Suprapubic skin (tissue), 4 donors: ENCODE results near the gene PACS2. TPM values are rescaled to one million over a fixed set of nuclear protein-coding genes. Genes with fewer than 3 reads are reported as not detected.

Source experiments
- DNase-seq, 2 donors: peaks; one replicate each; pipeline ENCODE4 v3.0.0-alpha.2; 2019; ENCODE audit warnings: low spot score in 2 of 2
- H3K27ac ChIP-seq: fragments of 200-600 bp; sonication (generic); one replicate; pipeline ENCODE4 v1.5.1; 2019
- H3K27me3 ChIP-seq: fragments of 200-600 bp; sonication (generic); one replicate; pipeline ENCODE4 v1.5.1; 2019
- H3K36me3 ChIP-seq: fragments of 200-600 bp; sonication (generic); one replicate; pipeline ENCODE4 v1.5.1; 2019
- H3K4me1 ChIP-seq: fragments of 200-600 bp; sonication (generic); one replicate; pipeline ENCODE4 v1.5.1; 2019
- H3K4me3 ChIP-seq: fragments of 200-600 bp; sonication (generic); one replicate; pipeline ENCODE4 v1.5.1; 2019; ENCODE audit warnings: mild to moderate bottlenecking
- H3K9me3 ChIP-seq: fragments of 200-600 bp; sonication (generic); one replicate; pipeline ENCODE4 v1.5.1; 2019
- EP300 ChIP-seq: sonication (generic); formaldehyde crosslinking; IDR thresholded peaks from one replicate; pipeline ENCODE4 v1.6.1; 2017; ENCODE audit warnings: antibody characterized with exemption
- POLR2A ChIP-seq, 2 donors: fragments of 450-650 bp; IDR thresholded peaks; one replicate each; pipeline ENCODE4 v1.6.1; 2017; ENCODE audit warnings: antibody characterized with exemption in 2 of 2, mild to moderate bottlenecking in 2 of 2, moderate library complexity in 2 of 2
- POLR2AphosphoS5 ChIP-seq, 3 donors: sonication (generic); formaldehyde crosslinking; IDR thresholded peaks; one replicate each; pipeline ENCODE4 v1.6.1; 2017; ENCODE audit warnings: antibody characterized with exemption in 3 of 3
- WGBS: methylation state at CpG from one replicate; pipeline ENCODE4 v1.1.5; 2018; 5-methylcytosine and 5-hydroxymethylcytosine counted together
- total RNA-seq, 4 donors: library from RNA; depleted of rRNA; stranded (reverse); fragments of >200 nt; gene quantifications; one replicate each; pipeline ENCODE4 v1.1.0, GENCODE V29; 2016
- TF ChIP-seq, protein P1 (sequence below), 2 donors: fragments of 200-600 bp in 1 of 2; fragments of 450-650 bp in 1 of 2; sonication (generic) in 1 of 2; IDR thresholded peaks; one replicate each; pipeline ENCODE4 v1.5.1; 2016 to 2019; ENCODE audit warnings: antibody characterized with exemption in 2 of 2, mild to moderate bottlenecking in 1 of 2, moderate library complexity in 1 of 2

The PACS2 gene
- total RNA-seq, 4 donors from 2014 or later = 41.9 to 100 (median 66.6) TPM

DNA sequence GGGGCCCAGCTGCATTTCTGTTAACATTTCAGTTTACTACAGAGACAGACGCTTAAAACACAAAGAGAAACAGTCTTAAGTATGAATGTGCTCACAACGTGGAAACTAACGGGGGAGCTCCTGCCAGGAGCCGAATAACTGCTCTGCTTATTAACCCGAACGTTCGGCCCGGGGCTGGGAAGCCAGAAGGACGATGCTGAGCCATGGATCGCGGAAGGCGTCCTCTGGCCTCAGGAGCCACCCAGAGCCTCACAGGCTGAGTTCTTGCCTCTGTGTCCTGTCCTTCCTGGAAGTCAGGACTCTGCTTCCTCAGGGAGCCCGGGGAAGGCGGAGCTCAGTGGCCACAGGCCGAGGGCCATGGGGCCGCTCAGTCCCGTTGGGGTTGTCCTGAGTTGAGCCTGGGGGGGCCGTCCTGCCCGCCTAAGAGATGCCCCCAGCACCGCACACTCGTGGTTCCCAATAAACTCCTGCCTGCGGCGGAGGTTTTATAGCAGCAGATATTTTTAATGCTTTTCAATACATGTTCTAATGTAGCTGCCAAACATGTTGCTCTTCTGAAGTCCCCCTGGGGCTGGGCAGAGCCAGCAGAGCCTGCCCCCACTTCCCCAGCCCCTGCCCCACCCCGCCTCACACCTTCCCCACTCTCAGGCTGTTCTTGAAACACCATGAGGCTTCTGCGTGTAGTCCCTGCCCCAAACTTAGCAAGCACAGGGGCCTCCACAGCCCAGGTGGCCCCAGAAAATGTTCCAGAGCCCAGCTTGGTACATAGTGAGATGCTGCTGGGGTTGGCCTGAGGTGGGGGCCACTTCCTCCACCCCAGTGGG, 80.4 kb downstream of the PACS2 start:
- Histone ChIP-seq H3K27me3 (no peaks in the 10 kb centered on the region), H3K4me3 (no peak overlapping the region), H3K4me1 (peaks cover 27% of the 10 kb centered on the region), H3K36me3 (peaks cover 28% of the 10 kb centered on the region), H3K9me3 (no peaks in the 10 kb centered on the region), H3K27ac (no peak overlapping the region)
- DNase-seq = no peak
- TF ChIP-seq, protein P1, sequence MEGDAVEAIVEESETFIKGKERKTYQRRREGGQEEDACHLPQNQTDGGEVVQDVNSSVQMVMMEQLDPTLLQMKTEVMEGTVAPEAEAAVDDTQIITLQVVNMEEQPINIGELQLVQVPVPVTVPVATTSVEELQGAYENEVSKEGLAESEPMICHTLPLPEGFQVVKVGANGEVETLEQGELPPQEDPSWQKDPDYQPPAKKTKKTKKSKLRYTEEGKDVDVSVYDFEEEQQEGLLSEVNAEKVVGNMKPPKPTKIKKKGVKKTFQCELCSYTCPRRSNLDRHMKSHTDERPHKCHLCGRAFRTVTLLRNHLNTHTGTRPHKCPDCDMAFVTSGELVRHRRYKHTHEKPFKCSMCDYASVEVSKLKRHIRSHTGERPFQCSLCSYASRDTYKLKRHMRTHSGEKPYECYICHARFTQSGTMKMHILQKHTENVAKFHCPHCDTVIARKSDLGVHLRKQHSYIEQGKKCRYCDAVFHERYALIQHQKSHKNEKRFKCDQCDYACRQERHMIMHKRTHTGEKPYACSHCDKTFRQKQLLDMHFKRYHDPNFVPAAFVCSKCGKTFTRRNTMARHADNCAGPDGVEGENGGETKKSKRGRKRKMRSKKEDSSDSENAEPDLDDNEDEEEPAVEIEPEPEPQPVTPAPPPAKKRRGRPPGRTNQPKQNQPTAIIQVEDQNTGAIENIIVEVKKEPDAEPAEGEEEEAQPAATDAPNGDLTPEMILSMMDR (IDR thresholded peaks at IDR 0.05) = no peak
- TF ChIP-seq POLR2AphosphoS5 (IDR thresholded peaks at IDR 0.05) = no peak
- no peak for TF ChIP-seq POLR2A (IDR thresholded peaks at IDR 0.05)
- TF ChIP-seq EP300 = no peak
- WGBS = 81% methylated on average over 24 of the region's 25 CpGs

- Histone ChIP-seq H3K36me3 (peaks cover 31% of the 10 kb centered on the region), H3K4me3 (no peak overlapping the region), H3K27ac (no peak overlapping the region), H3K4me1 (peaks cover 23% of the 10 kb centered on the region), H3K9me3 (no peaks in the 10 kb centered on the region), H3K27me3 (no peaks in the 10 kb centered on the region)
- TF ChIP-seq EP300 (no peak), POLR2AphosphoS5 (IDR thresholded peaks at IDR 0.05) (no peak), POLR2A (IDR thresholded peaks at IDR 0.05) (no peak)
- TF ChIP-seq, protein P1 (IDR thresholded peaks at IDR 0.05) = no peak
- WGBS = no CpG with 5 or more reads among the region's 8 CpGs
- DNase-seq = no peak
Measured at GRCh38 chr14:105395538-105395854, 80.9 kb downstream of the PACS2 start.

DNA sequence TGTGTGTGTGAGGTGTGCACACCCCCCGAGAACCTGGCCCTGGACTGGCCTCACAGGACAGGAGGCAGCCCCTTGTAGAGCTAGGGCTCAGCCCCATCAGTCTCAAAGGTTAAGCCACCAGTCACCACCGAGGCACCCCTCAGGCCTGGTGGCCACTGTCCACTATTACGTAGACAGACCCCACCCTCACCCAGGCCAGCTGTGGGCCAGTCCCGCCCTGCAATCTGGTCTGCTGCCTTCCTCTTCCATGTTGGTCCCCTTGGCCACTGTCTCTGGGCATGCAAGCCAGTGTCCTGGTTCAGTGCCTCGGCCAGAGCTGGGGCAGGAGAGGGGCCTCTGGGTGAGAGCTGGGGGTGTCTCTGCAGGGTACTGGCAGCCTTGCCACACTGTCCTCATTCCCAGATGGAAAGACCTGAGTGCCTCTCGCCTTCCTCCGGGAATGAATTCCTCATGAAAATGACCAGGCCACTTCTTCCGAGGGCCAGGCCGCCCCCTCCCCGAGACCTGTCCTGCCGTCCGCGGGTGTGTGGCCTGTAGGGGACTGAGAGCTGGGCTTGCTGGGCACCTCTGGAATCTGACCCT, 82.9 kb downstream of the PACS2 start:
- H3K27ac ChIP-seq = no peak overlapping the region
- peaks cover 21% of the 10 kb centered on the region for H3K4me1 ChIP-seq
- H3K9me3 ChIP-seq = no peaks in the 10 kb centered on the region
- 84% methylated on average over 6 of the region's 13 CpGs for WGBS
- TF ChIP-seq EP300 (no peak), POLR2AphosphoS5 (IDR thresholded peaks at IDR 0.05) (no peak), POLR2A (IDR thresholded peaks at IDR 0.05) (no peak)
- TF ChIP-seq, protein P1 (IDR thresholded peaks at IDR 0.05) = no peak
- H3K36me3 ChIP-seq = peaks cover 30% of the 10 kb centered on the region
- H3K4me3 ChIP-seq = peak overlapping the region; percentile 88
- no peaks in the 10 kb centered on the region for H3K27me3 ChIP-seq
- no peak for DNase-seq

DNA sequence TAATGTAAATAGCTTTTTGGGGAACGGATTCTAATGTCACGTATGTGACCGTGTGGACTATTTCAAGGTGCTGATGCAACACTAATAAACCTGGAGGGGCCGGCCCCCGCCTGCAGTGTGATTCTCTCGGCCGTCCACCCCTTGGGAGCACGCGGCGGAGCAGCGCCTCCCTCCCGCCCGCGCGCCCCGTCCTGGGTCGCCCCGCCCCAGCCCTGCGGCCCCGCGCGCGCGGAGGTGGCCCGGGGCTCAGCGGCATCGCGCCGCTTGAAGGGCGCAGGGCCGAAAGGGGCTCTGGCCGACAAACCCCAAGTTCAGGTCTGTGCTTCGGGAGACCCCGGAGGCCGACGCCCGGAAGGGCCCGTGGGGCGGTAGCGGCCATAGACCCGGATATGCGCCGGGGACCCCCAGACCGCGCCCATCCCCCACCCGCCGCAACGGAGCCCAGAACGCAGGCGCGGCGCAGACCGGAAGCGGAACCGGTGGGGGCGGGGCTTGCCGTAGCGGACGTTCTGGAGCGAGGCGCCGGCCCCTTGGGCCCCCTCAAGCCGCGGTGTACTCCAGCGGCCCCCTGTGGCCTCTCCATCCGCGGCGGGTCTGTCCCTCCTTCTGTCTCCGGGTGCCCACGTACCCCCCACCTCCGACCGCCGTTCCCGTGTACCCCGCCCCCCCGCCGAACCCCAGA, 83.6 kb downstream of the PACS2 start, which contains the start of gene TEX22:
Gene TEX22 (plus strand): TSS at position 495 of the 682 bp plus-strand sequence. CDS start 803 bp downstream, outside the sequence.
- 0% methylated on average over 8 of the region's 77 CpGs for WGBS
- Histone ChIP-seq H3K9me3 (no peaks in the 10 kb centered on the region), H3K27ac (peak within 1 kb of the TSS; percentile 84), H3K27me3 (no peaks in the 10 kb centered on the region), H3K4me1 (peaks cover 21% of the 10 kb centered on the region), H3K36me3 (peaks cover 22% of the 10 kb centered on the region), H3K4me3 (peak within 1 kb of the TSS; percentile 88)
- peak; percentile 91 to 94 for DNase-seq
- peak in 1 of 2 donors; percentile 42 for TF ChIP-seq POLR2A (IDR thresholded peaks at IDR 0.05)
- TF ChIP-seq, protein P1 (IDR thresholded peaks at IDR 0.05) = peak in 1 of 2 donors; percentile 4
- peak in 1 of 3 donors; percentile 60 for TF ChIP-seq POLR2AphosphoS5 (IDR thresholded peaks at IDR 0.05)
- no peak for TF ChIP-seq EP300
